ENCODE data around the gene SMPD4. TPM values are rescaled to one million over a fixed set of nuclear protein-coding genes. Genes with fewer than 3 reads are reported as not detected.
A peak's percentile ranks its signal among the peaks of the same experiment; 100 is the strongest.
"Not testable (repeated sequence)": the region's sequence is repeated elsewhere in the genome, so short reads cannot be mapped to it uniquely, and the experiment has no call there.

Gene SMPD4
- polyA plus RNA-seq, 1 experiment: 29.5 TPM

- no peak for DNase-seq (ENCODE audit: low read depth, low spot score)
- no peaks in the 10 kb centered on the region for H3K9me3 ChIP-seq (ENCODE audit: control insufficient read depth, insufficient read depth, low read length)
- H3K27me3 ChIP-seq (ENCODE audit: control insufficient read depth, insufficient read depth, low read length): no peaks in the 10 kb centered on the region
- TF ChIP-seq CTCF (IDR thresholded peaks at IDR 0.05; ENCODE audit: low read depth, low read length): no peak
- ChIA-PET POLR2A (interaction anchor here (1.0 kb wide), 1 partner anchor 31 kb away, joined by 3 read pairs; the partner anchor contains the start of gene SMPD4), CTCF (no interaction called here)
- no peak overlapping the region for H3K27ac ChIP-seq (ENCODE audit: low read depth, low read length)
- no peak overlapping the region for H3K4me3 ChIP-seq (ENCODE audit: low read depth, low read length)
Measured at GRCh38 chr2:130150181-130151144, 30.9 kb downstream of the SMPD4 start.

- H3K9me3 ChIP-seq (ENCODE audit: control insufficient read depth, insufficient read depth, low read length); H3K27me3 ChIP-seq (ENCODE audit: control insufficient read depth, insufficient read depth, low read length); DNase-seq (ENCODE audit: low read depth, low spot score); H3K27ac ChIP-seq (ENCODE audit: low read depth, low read length); H3K4me3 ChIP-seq (ENCODE audit: low read depth, low read length); CTCF ChIA-PET; POLR2A ChIA-PET: not testable (repeated sequence)
Measured at GRCh38 chr2:130148515-130148914, 32.9 kb downstream of the SMPD4 start.

GRCh38 chr2:130145006-130145414, 36.4 kb downstream of the SMPD4 start, which contains the start of gene CCDC74B:
Gene CCDC74B, minus strand, starts transcription at chr2:130145112. Its CDS starts 116 bp downstream, at chr2:130144996.
- CTCF ChIA-PET; DNase-seq (ENCODE audit: low read depth, low spot score); H3K9me3 ChIP-seq (ENCODE audit: control insufficient read depth, insufficient read depth, low read length); H3K27me3 ChIP-seq (ENCODE audit: control insufficient read depth, insufficient read depth, low read length); H3K27ac ChIP-seq (ENCODE audit: low read depth, low read length): not testable (repeated sequence)
- H3K4me3 ChIP-seq (ENCODE audit: low read depth, low read length): peak within 1 kb of the TSS; percentile 47
- POLR2A ChIA-PET: interaction anchor here (0.6 to 1.0 kb wide), 2 partner anchors 37 to 48 kb away, joined by 3 read pairs; partner anchors contain the start of gene SMPD4

- peak overlapping the region; percentile 36; the same call in 1 of the 2 replicates for H3K4me3 ChIP-seq (ENCODE audit: low read depth, low read length)
- POLR2A ChIA-PET; CTCF ChIA-PET; DNase-seq (ENCODE audit: low read depth, low spot score); H3K9me3 ChIP-seq (ENCODE audit: control insufficient read depth, insufficient read depth, low read length); H3K27me3 ChIP-seq (ENCODE audit: control insufficient read depth, insufficient read depth, low read length); H3K27ac ChIP-seq (ENCODE audit: low read depth, low read length): not testable (repeated sequence)
Measured at GRCh38 chr2:130143266-130144039, 37.9 kb downstream of the SMPD4 start.

GRCh38 chr2:130142396-130143265, 38.8 kb downstream of the SMPD4 start:
- DNase-seq (ENCODE audit: low read depth, low spot score); H3K9me3 ChIP-seq (ENCODE audit: control insufficient read depth, insufficient read depth, low read length); H3K4me3 ChIP-seq (ENCODE audit: low read depth, low read length); H3K27ac ChIP-seq (ENCODE audit: low read depth, low read length); H3K27me3 ChIP-seq (ENCODE audit: control insufficient read depth, insufficient read depth, low read length); CTCF ChIA-PET; POLR2A ChIA-PET: not testable (repeated sequence)

GRCh38 chr2:130141645-130142370, 39.6 kb downstream of the SMPD4 start:
- H3K27me3 ChIP-seq (ENCODE audit: control insufficient read depth, insufficient read depth, low read length); H3K4me3 ChIP-seq (ENCODE audit: low read depth, low read length); POLR2A ChIA-PET; DNase-seq (ENCODE audit: low read depth, low spot score); H3K9me3 ChIP-seq (ENCODE audit: control insufficient read depth, insufficient read depth, low read length); CTCF ChIA-PET; H3K27ac ChIP-seq (ENCODE audit: low read depth, low read length): not testable (repeated sequence)

GRCh38 chr2:130141002-130141401, 40.4 kb downstream of the SMPD4 start:
- H3K4me3 ChIP-seq (ENCODE audit: low read depth, low read length); DNase-seq (ENCODE audit: low read depth, low spot score); H3K27me3 ChIP-seq (ENCODE audit: control insufficient read depth, insufficient read depth, low read length); CTCF ChIA-PET; H3K27ac ChIP-seq (ENCODE audit: low read depth, low read length); POLR2A ChIA-PET; H3K9me3 ChIP-seq (ENCODE audit: control insufficient read depth, insufficient read depth, low read length): not testable (repeated sequence)

GRCh38 chr2:130140516-130140915, 40.9 kb downstream of the SMPD4 start:
- H3K27ac ChIP-seq (ENCODE audit: low read depth, low read length); H3K9me3 ChIP-seq (ENCODE audit: control insufficient read depth, insufficient read depth, low read length); H3K27me3 ChIP-seq (ENCODE audit: control insufficient read depth, insufficient read depth, low read length); H3K4me3 ChIP-seq (ENCODE audit: low read depth, low read length); POLR2A ChIA-PET; CTCF ChIA-PET; DNase-seq (ENCODE audit: low read depth, low spot score): not testable (repeated sequence)

- H3K27ac ChIP-seq (ENCODE audit: low read depth, low read length); H3K9me3 ChIP-seq (ENCODE audit: control insufficient read depth, insufficient read depth, low read length); H3K4me3 ChIP-seq (ENCODE audit: low read depth, low read length); H3K27me3 ChIP-seq (ENCODE audit: control insufficient read depth, insufficient read depth, low read length); POLR2A ChIA-PET; DNase-seq (ENCODE audit: low read depth, low spot score); CTCF ChIA-PET: not testable (repeated sequence)
Measured at GRCh38 chr2:130139331-130140280, 41.8 kb downstream of the SMPD4 start.

Measured in AG04450 (cell line).